ENCODE data around the gene ZNF211. TPM values are rescaled to one million over a fixed set of nuclear protein-coding genes. Genes with fewer than 3 reads are reported as not detected.

Gene ZNF211
- total and polyA plus RNA-seq, 9 of the 15 experiments (the other 6 are each of a cell fraction or from before 2014, with no cell fraction given) = 1.3 to 11.6 (median 4.5) TPM

- TF ChIP-seq CBFA2T2 (conservative IDR thresholded peaks at IDR 0.05) (no peak), SMAD1 (IDR thresholded peaks at IDR 0.05; ENCODE audit: low read depth, low read length, partially characterized antibody) (peak; percentile 97), HDAC8 (tag; IDR thresholded peaks at IDR 0.05) (no peak), ELK1 (CRISPR knock-in tag; IDR thresholded peaks at IDR 0.05) (no peak), CBX8 (IDR thresholded peaks at IDR 0.05; ENCODE audit: borderline replicate concordance, extremely low read depth, low read depth, low read length, poor library complexity, severe bottlenecking) (no peak), RFX5 (IDR thresholded peaks at IDR 0.05; ENCODE audit: low read depth, low read length) (no peak), SMARCA5 (IDR thresholded peaks at IDR 0.05) (no peak), BDP1 (IDR thresholded peaks at IDR 0.05; ENCODE audit: insufficient read depth, insufficient read length) (no peak), ZBTB2 (IDR thresholded peaks at IDR 0.05) (no peak), PURB (CRISPR knock-in tag; IDR thresholded peaks at IDR 0.05; ENCODE audit: low read depth) (no peak), ZNF24 (IDR thresholded peaks at IDR 0.05) (no peak), ZNF41 (CRISPR knock-in tag; conservative IDR thresholded peaks at IDR 0.05) (no peak), FIP1L1 (IDR thresholded peaks at IDR 0.05; ENCODE audit: low read depth, low read length, poor library complexity, severe bottlenecking) (no peak), KDM1A (IDR thresholded peaks at IDR 0.05) (no peak), ETV5 (CRISPR knock-in tag; IDR thresholded peaks at IDR 0.05; ENCODE audit: low read depth) (peak; percentile 78; the same call in 1 of the 2 replicates), ZNF699 (CRISPR knock-in tag; IDR thresholded peaks at IDR 0.05; ENCODE audit: insufficient replicate concordance) (no peak), CSDE1 (IDR thresholded peaks at IDR 0.05) (no peak), POLR2AphosphoS5 (IDR thresholded peaks at IDR 0.05; ENCODE audit: control insufficient read depth, insufficient read depth, low read depth, low read length) (peak; percentile 50; the same call in 1 of the 2 replicates), POLR2H (tag; IDR thresholded peaks at IDR 0.05; ENCODE audit: low read depth) (no peak), STAT6 (CRISPR knock-in tag; IDR thresholded peaks at IDR 0.05) (no peak), SIRT6 (IDR thresholded peaks at IDR 0.05; ENCODE audit: low read depth, low read length) (no peak), ZNF121 (CRISPR knock-in tag; conservative IDR thresholded peaks at IDR 0.05) (no peak), SMARCE1 (IDR thresholded peaks at IDR 0.05) (no peak), ZFP1 (CRISPR knock-in tag; IDR thresholded peaks at IDR 0.05) (no peak), TARDBP (IDR thresholded peaks at IDR 0.05) (no peak), TGIF2 (CRISPR knock-in tag; IDR thresholded peaks at IDR 0.05) (no peak), KAT8 (IDR thresholded peaks at IDR 0.05; ENCODE audit: low read depth) (no peak)
Observed at GRCh38 chr19:57599761-57600383, 33.1 kb upstream of the ZNF211 start, which contains the start of gene ZNF530 (continued).

Data from K562 (cell line).